ENCODE data around the gene TMEM271.

DNA sequence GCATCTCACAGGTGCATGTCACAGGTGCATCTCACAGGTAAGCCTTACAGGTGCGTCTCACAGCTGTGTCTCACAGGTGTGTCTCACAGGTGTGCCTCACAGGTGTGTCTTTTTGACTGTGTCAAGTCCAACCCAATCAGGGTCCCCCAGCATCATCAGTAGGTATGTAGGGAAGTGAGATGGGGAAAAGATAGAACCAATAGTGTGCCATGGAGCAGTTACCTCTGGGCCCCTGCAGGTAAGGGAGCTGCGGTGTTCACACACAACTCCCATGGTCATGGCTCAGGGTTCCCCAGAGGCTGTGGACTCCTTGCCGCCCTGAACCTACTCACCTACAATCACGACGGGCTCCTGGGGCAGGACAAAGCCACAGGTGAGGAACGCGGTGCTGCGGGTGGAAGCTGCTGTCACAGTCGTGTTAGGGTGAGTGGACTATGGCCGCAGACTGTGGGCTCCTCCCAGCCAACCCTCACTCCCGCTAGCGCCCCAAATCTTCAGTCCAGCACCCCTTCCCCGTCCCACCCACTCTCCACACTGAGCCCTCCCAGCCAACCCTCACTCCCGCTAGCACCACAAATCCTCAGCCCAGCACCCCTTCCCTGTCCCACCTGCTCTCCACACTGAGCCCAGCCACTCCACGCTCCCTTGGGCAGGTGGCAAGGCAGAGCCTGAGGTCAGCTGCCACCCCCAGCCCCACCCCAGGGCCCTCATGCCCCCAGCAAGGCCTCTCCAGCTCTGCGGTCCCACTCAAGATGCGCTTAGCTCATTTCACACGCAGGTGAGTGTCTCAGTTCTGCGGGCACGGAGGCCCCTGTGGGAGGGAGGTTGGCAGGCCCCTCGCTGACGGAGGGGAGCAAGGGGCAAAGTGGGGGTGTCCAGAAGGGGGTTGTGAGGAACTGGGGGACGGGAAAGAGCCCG, 47.2 kb upstream of the TMEM271 start:
- TF ChIP-seq, protein P1, sequence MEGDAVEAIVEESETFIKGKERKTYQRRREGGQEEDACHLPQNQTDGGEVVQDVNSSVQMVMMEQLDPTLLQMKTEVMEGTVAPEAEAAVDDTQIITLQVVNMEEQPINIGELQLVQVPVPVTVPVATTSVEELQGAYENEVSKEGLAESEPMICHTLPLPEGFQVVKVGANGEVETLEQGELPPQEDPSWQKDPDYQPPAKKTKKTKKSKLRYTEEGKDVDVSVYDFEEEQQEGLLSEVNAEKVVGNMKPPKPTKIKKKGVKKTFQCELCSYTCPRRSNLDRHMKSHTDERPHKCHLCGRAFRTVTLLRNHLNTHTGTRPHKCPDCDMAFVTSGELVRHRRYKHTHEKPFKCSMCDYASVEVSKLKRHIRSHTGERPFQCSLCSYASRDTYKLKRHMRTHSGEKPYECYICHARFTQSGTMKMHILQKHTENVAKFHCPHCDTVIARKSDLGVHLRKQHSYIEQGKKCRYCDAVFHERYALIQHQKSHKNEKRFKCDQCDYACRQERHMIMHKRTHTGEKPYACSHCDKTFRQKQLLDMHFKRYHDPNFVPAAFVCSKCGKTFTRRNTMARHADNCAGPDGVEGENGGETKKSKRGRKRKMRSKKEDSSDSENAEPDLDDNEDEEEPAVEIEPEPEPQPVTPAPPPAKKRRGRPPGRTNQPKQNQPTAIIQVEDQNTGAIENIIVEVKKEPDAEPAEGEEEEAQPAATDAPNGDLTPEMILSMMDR (IDR thresholded peaks at IDR 0.05; ENCODE audit: low read depth, low read length): no peak
- no peak for TF ChIP-seq EZH2phosphoT487 (IDR thresholded peaks at IDR 0.05; ENCODE audit: low read depth)

All from OCI-LY3 (cell line).